Measurements from ENCODE around the gene CCR5. TPM values are rescaled to one million over a fixed set of nuclear protein-coding genes. Genes with fewer than 3 reads are reported as not detected.

Gene CCR5
- total RNA-seq, 2 donors from 2014 or later = not detected

- Mint-ChIP-seq H3K36me3 (ENCODE audit: low read depth) (no peaks in the 10 kb centered on the region), H3K9me3 (no peaks in the 10 kb centered on the region), H3K27me3 (ENCODE audit: insufficient read depth) (peaks cover 4% of the 10 kb centered on the region), H3K4me1 (peaks cover 20% of the 10 kb centered on the region), H3K4me3 (no peak overlapping the region), H3K27ac (no peak overlapping the region)
- Histone ChIP-seq H3K4me1 (ENCODE audit: control insufficient read depth, insufficient read depth, low read length) (no peaks in the 10 kb centered on the region), H3K36me3 (ENCODE audit: control insufficient read depth, insufficient read depth, low read length) (no peaks in the 10 kb centered on the region), H3K9me3 (ENCODE audit: control insufficient read depth, low read length) (no peaks in the 10 kb centered on the region), H3K27me3 (ENCODE audit: control insufficient read depth, insufficient read depth, low read length, poor library complexity, severe bottlenecking) (no peaks in the 10 kb centered on the region), H3K27ac (ENCODE audit: low read depth, low read length) (no peak overlapping the region), H3K4me3 (ENCODE audit: low read length) (no peak overlapping the region), H3K9ac (ENCODE audit: extremely low read depth, low read length, poor library complexity, severe bottlenecking) (no peak overlapping the region)
- TF ChIP-seq CTCF (conservative IDR thresholded peaks at IDR 0.05) = no peak
- DNase-seq = no peak
- 88 to 93% methylated on average over 4 to 6 of the region's 6 CpGs for WGBS, 2 experiments (ENCODE audit: insufficient coverage in 1 of 2, insufficient read length in 1 of 2)
These were observed 25.2 kb downstream of the CCR5 start for GRCh38 chr3:46395766-46396530.

GRCh38 chr3:46397111-46397510 lies 26.4 kb downstream of the CCR5 start:
- Mint-ChIP-seq H3K36me3 (ENCODE audit: low read depth) (no peaks in the 10 kb centered on the region), H3K4me3 (no peak overlapping the region), H3K27ac (no peak overlapping the region), H3K9me3 (no peaks in the 10 kb centered on the region), H3K4me1 (peaks cover 20% of the 10 kb centered on the region), H3K27me3 (ENCODE audit: insufficient read depth) (peaks cover 4% of the 10 kb centered on the region)
- Histone ChIP-seq H3K4me1 (ENCODE audit: control insufficient read depth, insufficient read depth, low read length) (no peaks in the 10 kb centered on the region), H3K9ac (ENCODE audit: extremely low read depth, low read length, poor library complexity, severe bottlenecking) (no peak overlapping the region), H3K36me3 (ENCODE audit: control insufficient read depth, insufficient read depth, low read length) (no peaks in the 10 kb centered on the region), H3K27me3 (ENCODE audit: control insufficient read depth, insufficient read depth, low read length, poor library complexity, severe bottlenecking) (no peaks in the 10 kb centered on the region), H3K9me3 (ENCODE audit: control insufficient read depth, low read length) (no peaks in the 10 kb centered on the region), H3K27ac (ENCODE audit: low read depth, low read length) (no peak overlapping the region), H3K4me3 (ENCODE audit: low read length) (no peak overlapping the region)
- DNase-seq = no peak
- WGBS, 2 experiments (ENCODE audit: insufficient coverage in 1 of 2, insufficient read length in 1 of 2) = 95 to 96% methylated on average over 6 to 7 of the region's 7 CpGs
- no peak for TF ChIP-seq CTCF (conservative IDR thresholded peaks at IDR 0.05)

- Mint-ChIP-seq H3K9me3 (peaks cover 5% of the 10 kb centered on the region), H3K27me3 (ENCODE audit: insufficient read depth) (peaks cover 4% of the 10 kb centered on the region), H3K4me1 (peaks cover 12% of the 10 kb centered on the region), H3K36me3 (ENCODE audit: low read depth) (no peaks in the 10 kb centered on the region), H3K4me3 (no peak overlapping the region), H3K27ac (no peak overlapping the region)
- no peak for DNase-seq
- no peak for TF ChIP-seq CTCF (conservative IDR thresholded peaks at IDR 0.05)
- H3K4me3 ChIP-seq (ENCODE audit: low read length) = no peak overlapping the region
- H3K9ac ChIP-seq (ENCODE audit: extremely low read depth, low read length, poor library complexity, severe bottlenecking) = no peak overlapping the region
- H3K36me3 ChIP-seq (ENCODE audit: control insufficient read depth, insufficient read depth, low read length) = no peaks in the 10 kb centered on the region
- H3K27ac ChIP-seq (ENCODE audit: low read depth, low read length) = no peak overlapping the region
- H3K4me1 ChIP-seq (ENCODE audit: control insufficient read depth, insufficient read depth, low read length) = no peaks in the 10 kb centered on the region
- H3K27me3 ChIP-seq (ENCODE audit: control insufficient read depth, insufficient read depth, low read length, poor library complexity, severe bottlenecking) = no peaks in the 10 kb centered on the region
- 96 to 100% methylated on average over 4 to 6 of the region's 6 CpGs for WGBS, 2 experiments (ENCODE audit: insufficient coverage in 1 of 2, insufficient read length in 1 of 2)
- peaks cover 4% of the 10 kb centered on the region for H3K9me3 ChIP-seq (ENCODE audit: control insufficient read depth, low read length)
These were observed 27.6 kb downstream of the CCR5 start for GRCh38 chr3:46398186-46398955.

Data from endodermal cell (in vitro differentiated cells).